ENCODE measurements around the gene GALNT2. TPM values are rescaled to one million over a fixed set of nuclear protein-coding genes. Genes with fewer than 3 reads are reported as not detected.

Gene GALNT2
- total RNA-seq, 1 experiment from 2014 or later, result 62.2 TPM

DNA sequence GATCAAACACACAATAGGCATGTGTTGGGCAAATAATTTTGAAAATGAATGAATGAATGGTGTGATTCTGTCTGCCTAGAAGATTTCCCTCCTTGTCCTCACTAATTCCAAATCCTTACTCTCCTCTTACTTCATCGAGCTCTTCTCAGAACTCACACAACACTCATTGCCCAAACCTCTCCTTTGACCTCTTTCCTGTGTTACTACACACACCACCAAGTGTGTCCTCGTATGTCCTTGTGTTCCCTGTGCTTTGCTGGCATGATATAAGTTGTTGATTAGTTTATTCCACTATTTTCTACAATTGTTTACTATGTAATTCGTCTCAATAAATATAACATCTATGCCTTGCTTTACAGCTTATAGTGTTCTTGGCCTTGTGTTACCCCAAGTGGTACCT, 41.4 kb upstream of the GALNT2 start:
- Histone ChIP-seq H3K36me3 (ENCODE audit: control insufficient read depth, insufficient read depth, low read length) (no peaks in the 10 kb centered on the region), H3K4me3 (ENCODE audit: low read depth, low read length) (no peak overlapping the region), H3K4me1 (no peaks in the 10 kb centered on the region), H3K27me3 (replicated peaks; ENCODE audit: control insufficient read depth, insufficient read depth, low read length) (no peaks in the 10 kb centered on the region), H3K9me3 (no peaks in the 10 kb centered on the region)
- peaks cover 5% of the 10 kb centered on the region for H3K27me3 Mint-ChIP-seq (ENCODE audit: insufficient read depth, unreplicated experiment)
- H3K4me3 Mint-ChIP-seq (ENCODE audit: unreplicated experiment), result no peak overlapping the region
- H3K27ac Mint-ChIP-seq (ENCODE audit: unreplicated experiment), result no peak overlapping the region
- ChIA-PET CTCF (no interaction called here), POLR2A (no interaction called here)
- intact Hi-C loops (cut with micrococcal nuclease; ENCODE audit: unreplicated experiment), result no loop called here
- H3K4me1 Mint-ChIP-seq (ENCODE audit: low read depth, unreplicated experiment), result no peaks in the 10 kb centered on the region
- BruUV-seq (replicated peaks), result no TSS peak
- peaks cover 19% of the 10 kb centered on the region for H3K9me3 Mint-ChIP-seq (ENCODE audit: unreplicated experiment)
- no peak for TF ChIP-seq CTCF (IDR thresholded peaks at IDR 0.05; ENCODE audit: insufficient read depth in 1 of 2, low read depth in 1 of 2, low read length in 1 of 2, severe bottlenecking in 1 of 2, unreplicated experiment in 1 of 2)
- H3K36me3 Mint-ChIP-seq (ENCODE audit: insufficient read depth, unreplicated experiment), result no peaks in the 10 kb centered on the region
- DNase-seq, result no peak

GRCh38 chr1:230026139-230026538, 40.9 kb upstream of the GALNT2 start:
- intact Hi-C loops (cut with micrococcal nuclease; ENCODE audit: unreplicated experiment), result no loop called here
- no TSS peak for BruUV-seq (replicated peaks)
- Mint-ChIP-seq H3K27ac (ENCODE audit: unreplicated experiment) (no peak overlapping the region), H3K36me3 (ENCODE audit: insufficient read depth, unreplicated experiment) (no peaks in the 10 kb centered on the region), H3K9me3 (ENCODE audit: unreplicated experiment) (peaks cover 19% of the 10 kb centered on the region), H3K4me3 (ENCODE audit: unreplicated experiment) (no peak overlapping the region), H3K4me1 (ENCODE audit: low read depth, unreplicated experiment) (no peaks in the 10 kb centered on the region), H3K27me3 (ENCODE audit: insufficient read depth, unreplicated experiment) (peaks cover 5% of the 10 kb centered on the region)
- POLR2A ChIA-PET, result no interaction called here
- CTCF ChIA-PET, result no interaction called here
- Histone ChIP-seq H3K4me3 (ENCODE audit: low read depth, low read length) (no peak overlapping the region), H3K9me3 (no peaks in the 10 kb centered on the region), H3K36me3 (ENCODE audit: control insufficient read depth, insufficient read depth, low read length) (no peaks in the 10 kb centered on the region), H3K4me1 (no peaks in the 10 kb centered on the region), H3K27me3 (replicated peaks; ENCODE audit: control insufficient read depth, insufficient read depth, low read length) (no peaks in the 10 kb centered on the region)
- no peak for TF ChIP-seq CTCF (IDR thresholded peaks at IDR 0.05; ENCODE audit: insufficient read depth in 1 of 2, low read depth in 1 of 2, low read length in 1 of 2, severe bottlenecking in 1 of 2, unreplicated experiment in 1 of 2)
- DNase-seq, result no peak

- POLR2A ChIA-PET, result no interaction called here
- no peaks in the 10 kb centered on the region for H3K27me3 ChIP-seq (replicated peaks; ENCODE audit: control insufficient read depth, insufficient read depth, low read length)
These were observed 40.5 kb upstream of the GALNT2 start for GRCh38 chr1:230026572-230026971.

More at GRCh38 chr1:230026572-230026971, 40.5 kb upstream of the GALNT2 start:
- Histone ChIP-seq H3K4me1 (no peaks in the 10 kb centered on the region), H3K4me3 (ENCODE audit: low read depth, low read length) (no peak overlapping the region), H3K36me3 (ENCODE audit: control insufficient read depth, insufficient read depth, low read length) (no peaks in the 10 kb centered on the region), H3K9me3 (no peaks in the 10 kb centered on the region)
- Mint-ChIP-seq H3K4me1 (ENCODE audit: low read depth, unreplicated experiment) (no peaks in the 10 kb centered on the region), H3K4me3 (ENCODE audit: unreplicated experiment) (no peak overlapping the region), H3K27me3 (ENCODE audit: insufficient read depth, unreplicated experiment) (peaks cover 5% of the 10 kb centered on the region), H3K36me3 (ENCODE audit: insufficient read depth, unreplicated experiment) (no peaks in the 10 kb centered on the region), H3K27ac (ENCODE audit: unreplicated experiment) (no peak overlapping the region), H3K9me3 (ENCODE audit: unreplicated experiment) (peaks cover 19% of the 10 kb centered on the region)
- no peak for DNase-seq
- intact Hi-C loops (cut with micrococcal nuclease; ENCODE audit: unreplicated experiment), result no loop called here
- no TSS peak for BruUV-seq (replicated peaks)
- no peak for TF ChIP-seq CTCF (IDR thresholded peaks at IDR 0.05; ENCODE audit: insufficient read depth in 1 of 2, low read depth in 1 of 2, low read length in 1 of 2, severe bottlenecking in 1 of 2, unreplicated experiment in 1 of 2)
- CTCF ChIA-PET, result no interaction called here
